Subcutaneous abdominal adipose tissue (tissue), 5 donors: Measurements from ENCODE around the gene SP4.

ENCODE experiments used
- H3K27ac ChIP-seq: one replicate; pipeline ENCODE4 v1.7.0; 2013; ENCODE audit warnings: low read depth, mild to moderate bottlenecking, inconsistent platforms, low read length, moderate library complexity
- H3K27me3 ChIP-seq, 5 donors: one replicate each; pipeline ENCODE4 v1.7.0; 2013; ENCODE audit warnings: low read length in 5 of 5, inconsistent platforms in 1 of 5; ENCODE audit not compliant: control insufficient read depth in 5 of 5, insufficient read depth in 4 of 5
- H3K36me3 ChIP-seq, 5 donors: one replicate each; pipeline ENCODE4 v1.7.0; 2013; ENCODE audit warnings: low read length in 5 of 5; ENCODE audit not compliant: control insufficient read depth in 5 of 5, insufficient read depth in 5 of 5
- H3K4me1 ChIP-seq, 5 donors: one replicate each; pipeline ENCODE4 v1.7.0; 2013; ENCODE audit warnings: low read length in 5 of 5, mild to moderate bottlenecking in 3 of 5, moderate library complexity in 1 of 5; ENCODE audit not compliant: control insufficient read depth in 5 of 5, insufficient read depth in 5 of 5
- H3K4me3 ChIP-seq, 5 donors: one replicate each; pipeline ENCODE4 v1.7.0; 2013; ENCODE audit warnings: low read length in 5 of 5, low read depth in 1 of 5
- H3K9ac ChIP-seq, 5 donors: one replicate each; pipeline ENCODE4 v1.7.0; 2013; ENCODE audit warnings: low read length in 5 of 5, mild to moderate bottlenecking in 4 of 5, moderate library complexity in 3 of 5
- H3K9me3 ChIP-seq, 5 donors: one replicate each; pipeline ENCODE4 v1.7.0; 2013; ENCODE audit warnings: low read length in 5 of 5; ENCODE audit not compliant: control insufficient read depth in 5 of 5
- donor health status: healthy.
- donor health status: healthy.
- donor health status: healthy.
- donor health status: healthy.
- donor health status: healthy.

The SP4 gene

DNA sequence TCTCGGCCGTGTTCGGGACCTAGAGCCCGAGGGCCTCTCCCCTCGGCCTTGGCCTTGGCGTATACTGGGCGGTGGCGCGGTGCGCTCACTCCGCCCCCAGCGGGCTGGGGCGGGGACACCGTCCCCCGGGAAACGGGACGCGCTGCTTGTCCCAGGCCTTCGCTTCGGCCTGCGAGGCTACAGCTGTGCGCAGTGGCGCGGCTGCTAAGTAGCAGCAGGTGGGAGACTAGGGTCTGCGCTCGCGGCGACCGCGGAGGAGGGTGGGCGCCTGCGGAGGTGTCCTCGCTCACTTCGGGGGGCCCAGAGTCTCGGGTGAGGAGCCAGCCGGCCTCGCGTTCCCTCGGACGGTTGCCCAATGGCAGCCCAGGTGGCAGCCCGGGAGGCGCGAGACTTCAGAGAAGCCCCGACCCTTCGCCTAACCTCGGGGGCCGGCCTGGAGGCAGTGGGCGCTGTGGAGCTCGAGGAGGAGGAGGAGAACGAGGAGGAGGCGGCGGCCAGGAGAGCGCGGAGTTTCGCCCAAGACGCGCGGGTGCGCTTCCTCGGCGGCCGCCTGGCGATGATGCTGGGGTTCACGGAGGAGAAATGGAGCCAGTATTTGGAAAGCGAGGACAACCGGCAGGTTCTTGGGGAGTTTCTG lies 115.1 kb downstream of the SP4 start, which contains the start of gene DNAH11:
DNAH11 (plus strand) TSS at position 149 of the 637 bp plus-strand sequence; CDS start at position 356, 207 bp downstream.
- H3K4me1 ChIP-seq, result peaks cover 0 to 16% (median 14%) of the 10 kb centered on the region in 5 donors
- no peaks in the 10 kb centered on the region for H3K9me3 ChIP-seq
- no peaks in the 10 kb centered on the region for H3K36me3 ChIP-seq
- peaks cover 16 to 31% (median 21%) of the 10 kb centered on the region in 5 donors for H3K27me3 ChIP-seq
- no peak within 1 kb of the TSS for H3K27ac ChIP-seq
- no peak within 1 kb of the TSS for H3K9ac ChIP-seq
- peak within 1 kb of the TSS; percentile 24 to 64 (median 49) for H3K4me3 ChIP-seq

DNA sequence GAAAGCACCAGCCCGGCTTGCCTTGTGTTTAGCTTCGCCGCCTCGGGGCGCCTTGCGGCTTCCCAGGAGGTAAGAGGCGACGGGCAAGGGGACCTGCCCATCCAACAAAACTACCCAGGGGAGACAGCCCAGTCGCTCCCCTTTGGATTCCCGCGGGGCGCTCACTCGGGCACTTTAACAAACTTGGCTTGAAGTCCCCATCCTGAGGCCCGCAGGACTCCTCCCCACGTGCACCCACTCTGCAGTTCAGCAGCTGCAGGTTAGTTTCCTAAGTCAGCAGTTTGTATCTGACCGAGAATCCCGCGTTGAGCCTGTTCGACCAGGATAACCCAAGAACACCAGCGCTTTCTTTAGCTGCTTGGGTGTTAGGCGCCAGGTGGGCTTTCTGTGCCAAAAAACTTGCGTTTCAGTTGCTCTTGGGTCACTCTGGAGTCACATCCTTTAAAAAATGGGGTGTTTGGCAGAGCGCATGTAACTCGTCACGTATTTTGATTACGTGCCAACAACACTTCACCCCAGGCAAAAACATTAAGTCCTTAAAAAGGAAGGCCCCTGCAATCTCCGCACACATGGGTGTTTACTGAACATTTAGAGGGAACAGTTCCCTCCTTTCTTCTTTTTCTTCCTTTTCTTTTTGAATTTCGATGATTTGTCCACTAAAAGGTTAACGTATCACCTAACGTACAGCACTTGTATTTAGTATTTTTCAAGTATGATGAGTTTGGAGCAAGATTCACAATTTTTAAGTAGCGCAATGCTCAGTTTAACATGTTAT lies 115.8 kb downstream of the SP4 start:
- Histone ChIP-seq H3K36me3 (no peaks in the 10 kb centered on the region), H3K27me3 (peaks cover 16 to 31% (median 21%) of the 10 kb centered on the region in 5 donors), H3K9me3 (no peaks in the 10 kb centered on the region), H3K4me1 (peaks cover 0 to 16% (median 14%) of the 10 kb centered on the region in 5 donors), H3K27ac (no peak overlapping the region), H3K9ac (no peak overlapping the region), H3K4me3 (peak overlapping the region; percentile 24 to 64 (median 49))

DNA sequence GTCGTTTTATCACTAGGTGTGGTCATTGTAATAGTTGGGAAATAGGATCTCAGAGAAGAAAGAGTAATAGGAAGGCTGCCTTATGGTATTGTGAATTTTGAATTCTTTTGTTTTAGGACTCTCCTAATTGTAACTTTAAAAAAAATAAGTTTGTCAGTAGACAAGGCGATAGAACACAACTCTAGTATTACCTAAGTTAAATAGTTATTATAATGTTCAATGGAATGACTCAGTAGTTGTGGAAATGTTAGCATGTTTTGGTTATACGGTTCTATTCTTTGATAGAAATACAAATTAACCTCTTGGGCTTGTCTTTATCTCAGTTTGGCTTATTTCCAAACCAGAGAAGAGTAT lies 116.4 kb downstream of the SP4 start:
- Histone ChIP-seq H3K4me1 (peaks cover 0 to 16% (median 14%) of the 10 kb centered on the region in 5 donors), H3K36me3 (no peaks in the 10 kb centered on the region), H3K9ac (no peak overlapping the region), H3K27me3 (peaks cover 16 to 31% (median 21%) of the 10 kb centered on the region in 5 donors), H3K27ac (no peak overlapping the region), H3K9me3 (no peaks in the 10 kb centered on the region), H3K4me3 (no peak overlapping the region)

- no peak overlapping the region for H3K4me3 ChIP-seq
- no peaks in the 10 kb centered on the region for H3K36me3 ChIP-seq
- no peak overlapping the region for H3K27ac ChIP-seq
- no peaks in the 10 kb centered on the region for H3K9me3 ChIP-seq
- peaks cover 16 to 31% (median 21%) of the 10 kb centered on the region in 5 donors for H3K27me3 ChIP-seq
- H3K4me1 ChIP-seq, result peaks cover 0 to 16% (median 14%) of the 10 kb centered on the region in 5 donors
- no peak overlapping the region for H3K9ac ChIP-seq
Observed at GRCh38 chr7:21544715-21545114, 116.8 kb downstream of the SP4 start.

DNA sequence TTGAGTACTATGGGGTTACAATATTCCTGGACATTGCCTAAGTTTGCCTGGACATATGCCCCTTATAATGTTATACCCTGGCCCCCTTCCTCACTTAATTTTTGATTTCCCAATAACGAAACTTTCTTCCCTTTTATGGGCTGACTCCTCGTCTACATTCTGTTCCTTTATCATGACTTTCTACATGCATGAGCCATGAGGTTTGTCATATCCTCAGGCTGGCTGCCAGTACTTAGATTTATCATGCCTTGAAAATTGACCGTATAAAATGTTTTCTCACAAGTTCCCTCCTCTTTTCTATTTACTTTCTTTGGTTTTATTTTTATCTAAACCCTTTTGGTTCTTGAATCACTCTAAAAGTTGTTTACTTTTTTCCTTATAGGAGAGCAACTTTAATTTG lies 119.6 kb downstream of the SP4 start:
- no peak overlapping the region for H3K27ac ChIP-seq
- no peaks in the 10 kb centered on the region for H3K36me3 ChIP-seq
- H3K27me3 ChIP-seq, result peaks cover 10 to 20% (median 19%) of the 10 kb centered on the region in 5 donors
- H3K9me3 ChIP-seq, result no peaks in the 10 kb centered on the region
- peaks cover 0 to 16% (median 14%) of the 10 kb centered on the region in 5 donors for H3K4me1 ChIP-seq
- no peak overlapping the region for H3K9ac ChIP-seq
- no peak overlapping the region for H3K4me3 ChIP-seq

DNA sequence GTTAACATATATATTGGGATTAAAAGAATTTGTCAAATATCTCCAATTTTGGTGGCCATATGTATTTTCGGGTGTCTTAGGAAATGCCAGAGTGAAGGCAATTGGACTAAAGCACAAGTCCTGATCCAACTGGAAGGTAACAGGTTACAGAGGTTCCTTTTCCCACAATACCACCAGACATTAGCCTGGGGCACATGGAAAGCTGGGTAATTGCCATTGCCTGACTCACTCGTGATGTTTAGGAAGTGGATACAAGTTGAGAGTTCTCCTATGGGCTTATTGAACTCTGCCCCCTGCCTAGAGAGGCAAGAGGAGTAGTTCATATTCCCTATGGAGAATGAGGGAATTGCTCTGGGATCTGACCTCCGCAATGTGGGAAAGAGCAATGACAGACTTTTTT lies 120.6 kb downstream of the SP4 start:
- peaks cover 0 to 6% (median 4%) of the 10 kb centered on the region in 5 donors for H3K4me1 ChIP-seq
- H3K27ac ChIP-seq, result no peak overlapping the region
- H3K9ac ChIP-seq, result no peak overlapping the region
- H3K9me3 ChIP-seq, result no peaks in the 10 kb centered on the region
- no peaks in the 10 kb centered on the region for H3K36me3 ChIP-seq
- H3K4me3 ChIP-seq, result no peak overlapping the region
- H3K27me3 ChIP-seq, result peaks cover 0 to 10% (median 9%) of the 10 kb centered on the region in 5 donors

GRCh38 chr7:21550076-21550475 lies 122.2 kb downstream of the SP4 start:
- no peaks in the 10 kb centered on the region for H3K9me3 ChIP-seq
- no peak overlapping the region for H3K4me3 ChIP-seq
- H3K27me3 ChIP-seq, result peaks cover 0 to 3% (median 0%) of the 10 kb centered on the region in 5 donors
- peaks cover 0 to 4% (median 0%) of the 10 kb centered on the region in 5 donors for H3K4me1 ChIP-seq
- H3K36me3 ChIP-seq, result no peaks in the 10 kb centered on the region
- H3K27ac ChIP-seq, result no peak overlapping the region
- no peak overlapping the region for H3K9ac ChIP-seq

GRCh38 chr7:21550821-21551531 lies 123.1 kb downstream of the SP4 start:
- no peak overlapping the region for H3K9ac ChIP-seq
- no peak overlapping the region for H3K27ac ChIP-seq
- H3K4me3 ChIP-seq, result no peak overlapping the region
- no peaks in the 10 kb centered on the region for H3K36me3 ChIP-seq
- peaks cover 0 to 4% (median 0%) of the 10 kb centered on the region in 5 donors for H3K4me1 ChIP-seq
- no peaks in the 10 kb centered on the region for H3K9me3 ChIP-seq
- H3K27me3 ChIP-seq, result peaks cover 0 to 2% (median 0%) of the 10 kb centered on the region in 5 donors

- no peak overlapping the region for H3K27ac ChIP-seq
- no peak overlapping the region for H3K9ac ChIP-seq
- H3K4me3 ChIP-seq, result no peak overlapping the region
- no peaks in the 10 kb centered on the region for H3K4me1 ChIP-seq
- H3K36me3 ChIP-seq, result no peaks in the 10 kb centered on the region
- H3K9me3 ChIP-seq, result no peaks in the 10 kb centered on the region
- H3K27me3 ChIP-seq, result no peaks in the 10 kb centered on the region
Observed at GRCh38 chr7:21562385-21562784, 134.5 kb downstream of the SP4 start.
